ENCODE measurements around the gene ZMIZ1. TPM values are rescaled to one million over a fixed set of nuclear protein-coding genes. Genes with fewer than 3 reads are reported as not detected.

Gene ZMIZ1
- polyA plus RNA-seq, 3 donors: 3.3 to 64.6 (median 8.9) TPM

DNA sequence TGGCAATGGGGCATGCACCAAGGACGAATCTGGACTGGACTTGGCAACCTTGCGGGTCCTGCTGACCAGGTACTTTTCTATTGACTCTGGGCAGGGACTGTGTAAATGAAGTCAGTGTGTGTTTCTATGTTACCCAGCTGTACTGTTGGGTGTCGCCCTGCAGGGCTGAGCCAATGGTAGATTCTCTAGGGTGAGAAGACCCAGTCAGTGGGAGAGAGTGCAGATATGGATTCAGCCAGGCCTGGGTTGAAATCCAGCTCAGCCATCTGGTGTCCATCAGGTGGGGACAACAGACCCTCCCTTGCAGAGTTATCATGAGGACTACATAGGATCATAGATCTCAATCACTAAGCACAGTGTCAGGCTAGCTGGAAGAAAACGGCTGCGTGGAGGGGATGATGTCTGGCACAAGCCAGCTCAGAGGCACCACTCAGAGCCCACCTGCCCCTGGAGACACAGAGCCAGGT, 273.6 kb downstream of the ZMIZ1 start:
- Mint-ChIP-seq H3K36me3 (peaks cover 0 to 1% of the 10 kb centered on the region in 2 donors), H3K27me3 (ENCODE audit: low read depth in 3 of 3) (peaks cover 1 to 2% (median 1%) of the 10 kb centered on the region in 3 donors), H3K27ac (no peak overlapping the region), H3K4me3 (no peak overlapping the region), H3K9me3 (peaks cover 0 to 3% (median 0%) of the 10 kb centered on the region in 7 donors), H3K4me1 (peaks cover 30% of the 10 kb centered on the region)
- Histone ChIP-seq H3K79me2 (ENCODE audit: insufficient read depth, low read length) (peaks cover 8% of the 10 kb centered on the region), H2AFZ (ENCODE audit: insufficient read depth, low read depth, low read length, poor library complexity, severe bottlenecking) (no peak overlapping the region), H3K4me3 (replicated peaks in 1 of 3; ENCODE audit: low read depth in 2 of 3, low read length in 3 of 3) (no peak overlapping the region), H3K9me3 (replicated peaks in 1 of 2; ENCODE audit: control insufficient read depth in 1 of 2, insufficient read depth in 1 of 2, low read length in 2 of 2) (no peaks in the 10 kb centered on the region), H4K20me1 (ENCODE audit: insufficient read depth, low read length) (no peaks in the 10 kb centered on the region), H3K27me3 (ENCODE audit: control insufficient read depth in 2 of 2, insufficient read depth in 2 of 2, low read length in 2 of 2) (no peaks in the 10 kb centered on the region), H3K36me3 (replicated peaks in 1 of 2; ENCODE audit: control insufficient read depth in 1 of 2, insufficient read depth in 2 of 2, low read length in 2 of 2) (no peaks in the 10 kb centered on the region), H3K9ac (ENCODE audit: insufficient read depth, low read length, poor library complexity, severe bottlenecking) (no peak overlapping the region), H3K27ac (ENCODE audit: low read depth in 1 of 2, low read length in 2 of 2) (no peak overlapping the region), H3K4me1 (ENCODE audit: control insufficient read depth in 1 of 2, insufficient read depth in 2 of 2, low read length in 2 of 2) (peaks cover 28 to 34% of the 10 kb centered on the region in 2 donors), H3K4me2 (replicated peaks; ENCODE audit: extremely low read depth, low read length, poor library complexity, severe bottlenecking) (no peak overlapping the region)
- TF ChIP-seq, protein P1, sequence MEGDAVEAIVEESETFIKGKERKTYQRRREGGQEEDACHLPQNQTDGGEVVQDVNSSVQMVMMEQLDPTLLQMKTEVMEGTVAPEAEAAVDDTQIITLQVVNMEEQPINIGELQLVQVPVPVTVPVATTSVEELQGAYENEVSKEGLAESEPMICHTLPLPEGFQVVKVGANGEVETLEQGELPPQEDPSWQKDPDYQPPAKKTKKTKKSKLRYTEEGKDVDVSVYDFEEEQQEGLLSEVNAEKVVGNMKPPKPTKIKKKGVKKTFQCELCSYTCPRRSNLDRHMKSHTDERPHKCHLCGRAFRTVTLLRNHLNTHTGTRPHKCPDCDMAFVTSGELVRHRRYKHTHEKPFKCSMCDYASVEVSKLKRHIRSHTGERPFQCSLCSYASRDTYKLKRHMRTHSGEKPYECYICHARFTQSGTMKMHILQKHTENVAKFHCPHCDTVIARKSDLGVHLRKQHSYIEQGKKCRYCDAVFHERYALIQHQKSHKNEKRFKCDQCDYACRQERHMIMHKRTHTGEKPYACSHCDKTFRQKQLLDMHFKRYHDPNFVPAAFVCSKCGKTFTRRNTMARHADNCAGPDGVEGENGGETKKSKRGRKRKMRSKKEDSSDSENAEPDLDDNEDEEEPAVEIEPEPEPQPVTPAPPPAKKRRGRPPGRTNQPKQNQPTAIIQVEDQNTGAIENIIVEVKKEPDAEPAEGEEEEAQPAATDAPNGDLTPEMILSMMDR (IDR thresholded peaks at IDR 0.05): no peak
- DNase-seq: no peak
- intact Hi-C loops (cut with micrococcal nuclease): no loop called here
- WGBS (ENCODE audit: insufficient coverage): 100% methylated on average over 3 of the region's 5 CpGs

- no peak for DNase-seq
- Histone ChIP-seq H4K20me1 (ENCODE audit: insufficient read depth, low read length) (peaks cover 6% of the 10 kb centered on the region), H3K79me2 (ENCODE audit: insufficient read depth, low read length) (peaks cover 15% of the 10 kb centered on the region), H3K27me3 (ENCODE audit: control insufficient read depth in 2 of 2, insufficient read depth in 2 of 2, low read length in 2 of 2) (no peaks in the 10 kb centered on the region), H2AFZ (ENCODE audit: insufficient read depth, low read depth, low read length, poor library complexity, severe bottlenecking) (no peak overlapping the region), H3K4me2 (replicated peaks; ENCODE audit: extremely low read depth, low read length, poor library complexity, severe bottlenecking) (no peak overlapping the region), H3K9me3 (replicated peaks in 1 of 2; ENCODE audit: control insufficient read depth in 1 of 2, insufficient read depth in 1 of 2, low read length in 2 of 2) (no peaks in the 10 kb centered on the region), H3K4me3 (replicated peaks in 1 of 3; ENCODE audit: low read depth in 2 of 3, low read length in 3 of 3) (no peak overlapping the region), H3K9ac (ENCODE audit: insufficient read depth, low read length, poor library complexity, severe bottlenecking) (no peak overlapping the region), H3K27ac (ENCODE audit: low read depth in 1 of 2, low read length in 2 of 2) (no peak overlapping the region), H3K36me3 (replicated peaks in 1 of 2; ENCODE audit: control insufficient read depth in 1 of 2, insufficient read depth in 2 of 2, low read length in 2 of 2) (no peaks in the 10 kb centered on the region), H3K4me1 (ENCODE audit: control insufficient read depth in 1 of 2, insufficient read depth in 2 of 2, low read length in 2 of 2) (peaks cover 31 to 40% of the 10 kb centered on the region in 2 donors)
- peaks cover 27% of the 10 kb centered on the region for H3K4me1 Mint-ChIP-seq
- 85% methylated on average over 9 of the region's 10 CpGs for WGBS (ENCODE audit: insufficient coverage)
- H3K9me3 Mint-ChIP-seq: peaks cover 0 to 2% (median 0%) of the 10 kb centered on the region in 7 donors
- H3K4me3 Mint-ChIP-seq: no peak overlapping the region
- peaks cover 1 to 2% (median 1%) of the 10 kb centered on the region in 3 donors for H3K27me3 Mint-ChIP-seq (ENCODE audit: low read depth in 3 of 3)
- TF ChIP-seq, protein P1 (IDR thresholded peaks at IDR 0.05): no peak
- H3K36me3 Mint-ChIP-seq: peaks cover 0 to 1% of the 10 kb centered on the region in 2 donors
- intact Hi-C loops (cut with micrococcal nuclease): no loop called here
- H3K27ac Mint-ChIP-seq: peak overlapping the region in 2 of 7 donors; percentile 26 to 75
Observed at GRCh38 chr10:79342811-79343561, 274.2 kb downstream of the ZMIZ1 start.
